IMR-90 (cell line): ENCODE data around the gene MBLAC2. TPM values are rescaled to one million over a fixed set of nuclear protein-coding genes. Genes with fewer than 3 reads are reported as not detected.

ENCODE experiments used
- ATAC-seq: fragments of 200-7000 bp; cut with Tn5 transposase; 2 replicates; pipeline ENCODE4 v1.9.1; 2020; ENCODE audit warnings: low read depth, mild to moderate bottlenecking, moderate library complexity
- BruUV-seq: library from RNA; stranded (reverse); fragments of 400-500 nt; replicated peaks from 2 replicates; lab custom pipeline; 2021; lab: Mats Ljungman, UMichigan
- CTCF ChIA-PET: fragments of 300-600 bp; formaldehyde crosslinking; extraction: SDS; loops from one replicate; lab custom pipeline; 2021; ENCODE audit warnings: antibody characterized with exemption; lab: Yijun Ruan, JAX
- POLR2A ChIA-PET: fragments of 300-600 bp; sonication (Branson Sonifier 250); formaldehyde crosslinking; loops from one replicate; lab custom pipeline; 2022; ENCODE audit warnings: antibody characterized with exemption; ENCODE audit not compliant: unreplicated experiment; lab: Charles Lee
- DNase-seq: peaks from one replicate; pipeline ENCODE4 v3.0.0; 2013
- H2AFZ ChIP-seq: replicated peaks from 2 replicates; pipeline ENCODE3; 2013; ENCODE audit warnings: low read length, mild to moderate bottlenecking; ENCODE audit not compliant: poor library complexity
- H2AK5ac ChIP-seq: 2 replicates; pipeline ENCODE4 v1.6.1; 2013; ENCODE audit warnings: low read depth, low read length, inconsistent platforms
- H2AK9ac ChIP-seq: replicated peaks from 2 replicates; pipeline ENCODE3; 2013; ENCODE audit warnings: mild to moderate bottlenecking, low read depth, low read length, moderate library complexity; ENCODE audit not compliant: poor library complexity
- H2BK120ac ChIP-seq: 2 replicates; pipeline ENCODE4 v1.6.1; 2013; ENCODE audit warnings: low read depth, low read length, inconsistent platforms
- H2BK15ac ChIP-seq: 3 replicates; pipeline ENCODE4 v1.6.1; 2013; ENCODE audit warnings: low read depth, low read length, inconsistent platforms
- H2BK20ac ChIP-seq: 2 replicates; pipeline ENCODE4 v1.6.1; 2013; ENCODE audit warnings: low read depth, mild to moderate bottlenecking, inconsistent platforms, low read length, moderate library complexity
- H2BK5ac ChIP-seq: 2 replicates; pipeline ENCODE4 v1.6.1; 2013; ENCODE audit warnings: mild to moderate bottlenecking, low read depth, low read length, inconsistent platforms; ENCODE audit not compliant: poor library complexity, severe bottlenecking
- H3K14ac ChIP-seq: replicated peaks from 2 replicates; pipeline ENCODE4 v1.6.1; 2013; ENCODE audit warnings: low read depth, low read length, inconsistent platforms
- H3K18ac ChIP-seq: 2 replicates; pipeline ENCODE4 v1.6.1; 2013; ENCODE audit warnings: low read depth, low read length, control low read depth
- H3K23ac ChIP-seq: 2 replicates; pipeline ENCODE4 v1.6.1; 2013; ENCODE audit warnings: low read depth, low read length, inconsistent platforms
- H3K27ac ChIP-seq: 2 replicates; pipeline ENCODE4 v1.5.1; 2013; ENCODE audit warnings: mild to moderate bottlenecking, control low read depth, low read length; ENCODE audit not compliant: insufficient read depth
- H3K27me3 ChIP-seq: 2 replicates; pipeline ENCODE4 v1.6.1; 2013; ENCODE audit warnings: low read length; ENCODE audit not compliant: control insufficient read depth, insufficient read depth
- H3K36me3 ChIP-seq: 2 replicates; pipeline ENCODE4 v1.6.1; 2013; ENCODE audit warnings: low read length, mixed read lengths; ENCODE audit not compliant: control insufficient read depth, insufficient read depth
- H3K4ac ChIP-seq: 2 replicates; pipeline ENCODE4 v1.6.1; 2013; ENCODE audit warnings: low read depth, low read length, inconsistent platforms
- H3K4me1 ChIP-seq: 2 replicates; pipeline ENCODE4 v1.6.1; 2013; ENCODE audit warnings: low read length, mixed read lengths; ENCODE audit not compliant: control insufficient read depth, insufficient read depth
- H3K4me2 ChIP-seq: 2 replicates; pipeline ENCODE4 v1.6.1; 2013; ENCODE audit warnings: low read depth, mild to moderate bottlenecking, control low read depth, low read length, moderate library complexity
- H3K4me3 ChIP-seq: 2 replicates; pipeline ENCODE4 v1.5.1; 2013; ENCODE audit warnings: low read depth, mild to moderate bottlenecking, control low read depth, low read length, moderate library complexity; ENCODE audit not compliant: insufficient read depth
- H3K56ac ChIP-seq: 2 replicates; pipeline ENCODE4 v1.6.1; 2013; ENCODE audit warnings: low read length, inconsistent platforms; ENCODE audit not compliant: insufficient read depth; ENCODE audit errors: extremely low read depth
- H3K79me1 ChIP-seq, 2 experiments: 2 replicates each; pipeline ENCODE4 v1.6.1; 2013; ENCODE audit warnings: low read length in 2 of 2, inconsistent platforms in 1 of 2, low read depth in 1 of 2
- H3K9ac ChIP-seq: 2 replicates; pipeline ENCODE4 v1.6.1; 2013; ENCODE audit warnings: low read depth, low read length, control low read depth
- H3K9me1 ChIP-seq: 2 replicates; pipeline ENCODE4 v1.6.1; 2013; ENCODE audit warnings: low read length, inconsistent platforms; ENCODE audit not compliant: insufficient read depth
- H3K9me3 ChIP-seq: 2 replicates; pipeline ENCODE4 v1.6.1; 2013; ENCODE audit warnings: low read length; ENCODE audit not compliant: control insufficient read depth, insufficient read depth
- H4K20me1 ChIP-seq: 2 replicates; pipeline ENCODE4 v1.6.1; 2013; ENCODE audit warnings: low read length, inconsistent platforms; ENCODE audit not compliant: insufficient read depth
- H4K5ac ChIP-seq: 2 replicates; pipeline ENCODE4 v1.6.1; 2013; ENCODE audit warnings: mild to moderate bottlenecking, low read depth, low read length, control low read depth
- H4K8ac ChIP-seq, 2 experiments: 2 replicates each; pipeline ENCODE4 v1.6.1; 2013; ENCODE audit warnings: low read depth in 2 of 2, low read length in 2 of 2, control low read depth in 1 of 2, inconsistent platforms in 1 of 2
- H4K91ac ChIP-seq: 2 replicates; pipeline ENCODE4 v1.6.1; 2013; ENCODE audit warnings: low read depth, low read length, inconsistent platforms; ENCODE audit not compliant: insufficient read depth
- BHLHE40 ChIP-seq: fragments of 150-350 bp; IDR thresholded peaks from 2 replicates; pipeline ENCODE4 v1.6.1; 2016; ENCODE audit warnings: mild to moderate bottlenecking, low read depth, low read length
- CEBPB ChIP-seq: IDR thresholded peaks from 2 replicates; pipeline ENCODE4 v1.6.1; 2012; ENCODE audit warnings: low read depth, low read length, improper control_type of control experiment
- CHD1 ChIP-seq: IDR thresholded peaks from 2 replicates; pipeline ENCODE4 v1.6.1; 2012; ENCODE audit warnings: low read depth, low read length, improper control_type of control experiment
- FOS ChIP-seq: fragments of 150-350 bp; IDR thresholded peaks from 2 replicates; pipeline ENCODE4 v1.6.1; 2016; ENCODE audit warnings: low read depth, low read length
- MAFK ChIP-seq: IDR thresholded peaks from 2 replicates; pipeline ENCODE4 v1.6.1; 2012; ENCODE audit warnings: low read depth, low read length, improper control_type of control experiment
- MAZ ChIP-seq: IDR thresholded peaks from 2 replicates; pipeline ENCODE4 v1.6.1; 2012; ENCODE audit warnings: low read depth, mild to moderate bottlenecking, low read length, improper control_type of control experiment, moderate library complexity, borderline replicate concordance
- MXI1 ChIP-seq: IDR thresholded peaks from 2 replicates; pipeline ENCODE4 v1.6.1; 2012; ENCODE audit warnings: low read depth, mild to moderate bottlenecking, low read length, moderate library complexity, borderline replicate concordance
- NFE2L2 ChIP-seq: fragments of 150-350 bp; IDR thresholded peaks from 2 replicates; pipeline ENCODE4 v1.6.1; 2016; ENCODE audit warnings: low read depth, mild to moderate bottlenecking, low read length
- POLR2A ChIP-seq: IDR thresholded peaks from 2 replicates; pipeline ENCODE4 v1.6.1; 2012; ENCODE audit warnings: mild to moderate bottlenecking, low read depth, low read length
- RAD21 ChIP-seq: IDR thresholded peaks from 2 replicates; pipeline ENCODE4 v1.6.1; 2012; ENCODE audit warnings: low read length, improper control_type of control experiment
- RCOR1 ChIP-seq: IDR thresholded peaks from 2 replicates; pipeline ENCODE4 v1.6.1; 2012; ENCODE audit warnings: mild to moderate bottlenecking, low read length, improper control_type of control experiment; ENCODE audit not compliant: insufficient replicate concordance
- RFX5 ChIP-seq: IDR thresholded peaks from 2 replicates; pipeline ENCODE4 v1.8.0; 2012; ENCODE audit warnings: low read depth, mild to moderate bottlenecking, low read length, moderate library complexity
- SMC3 ChIP-seq: fragments of 150-350 bp; IDR thresholded peaks from 2 replicates; pipeline ENCODE4 v1.6.1; 2016; ENCODE audit warnings: low read depth, mild to moderate bottlenecking, antibody characterized with exemption, low read length, moderate library complexity
- WGBS, 2 experiments: methylation state at CpG; one replicate each; pipeline versions ENCODE4 v1.1.5 to v1.1.7; 2013; ENCODE audit warnings: missing lambda C conversion rate in 2 of 2; ENCODE audit not compliant: insufficient read length in 1 of 2; ENCODE audit errors: extremely low coverage in 2 of 2; 5-methylcytosine and 5-hydroxymethylcytosine counted together
- dilution Hi-C: fragments of 300-500 bp; cut with HindIII; formaldehyde crosslinking; loops from one replicate; pipeline ENCODE4 v1.14.3; 2018; ENCODE audit warnings: low sequenced_read_pairs; ENCODE audit not compliant: unreplicated experiment
- in situ Hi-C: fragments of 300-500 bp; cut with MboI; formaldehyde crosslinking; loops from 3 replicates; pipeline ENCODE4 v1.14.3; 2019; ENCODE audit warnings: low sequenced_read_pairs, inconsistent platforms, mixed read lengths
- intact Hi-C: fragments of 100-400 bp; cut with micrococcal nuclease; formaldehyde crosslinking; loops from 2 replicates; pipeline ENCODE4 v1.10.0; 2022
- polyA plus RNA-seq, 3 experiments: library from polyadenylated mRNA; depleted of rRNA; stranded (reverse); fragments of >200 nt; gene quantifications; 2 replicates each; pipeline ENCODE4 v1.2.3, GENCODE V29; 2012; ENCODE audit warnings: low replicate concordance in 1 of 3
- total RNA-seq: library from RNA; depleted of rRNA; stranded (reverse); fragments of >200 nt; gene quantifications from 2 replicates; pipeline ENCODE4 v1.2.3, GENCODE V29; 2012
- TF ChIP-seq, protein P1 (sequence below): fragments of 150-350 bp; IDR thresholded peaks from 2 replicates; pipeline ENCODE4 v1.6.1; 2016; ENCODE audit warnings: low read depth, mild to moderate bottlenecking, low read length, moderate library complexity, borderline replicate concordance
- TF ChIP-seq, protein P2 (sequence below): conservative IDR thresholded peaks from 2 replicates; pipeline ENCODE4 v1.5.1; 2012; ENCODE audit warnings: mild to moderate bottlenecking, low read depth, low read length, improper control_type of control experiment

MBLAC2 gene
- total and polyA plus RNA-seq, 2 of the 4 experiments (the other 2 are of a cell fraction): 3.0 to 3.2 TPM

- no peaks in the 10 kb centered on the region for H3K27me3 ChIP-seq
- no peak overlapping the region for H2AFZ ChIP-seq
- no peak overlapping the region for H4K5ac ChIP-seq
- no peak overlapping the region for H3K56ac ChIP-seq
- no peak overlapping the region for H3K9ac ChIP-seq
- H3K9me1 ChIP-seq: no peaks in the 10 kb centered on the region; the same call in 1 of the 2 replicates
- no peak overlapping the region for H2BK5ac ChIP-seq
- H4K20me1 ChIP-seq: no peaks in the 10 kb centered on the region
- no peak overlapping the region for H2BK120ac ChIP-seq
- DNase-seq: no peak
- no peak overlapping the region for H3K4ac ChIP-seq
- no peak overlapping the region for H3K27ac ChIP-seq
- dilution Hi-C loops: no loop called here
- H4K91ac ChIP-seq: no peak overlapping the region
- H3K36me3 ChIP-seq: no peaks in the 10 kb centered on the region
- no peak overlapping the region for H2BK15ac ChIP-seq
- H3K4me1 ChIP-seq: peaks cover 3% of the 10 kb centered on the region; the same call in 1 of the 2 replicates
- no peak for ATAC-seq
- no peak for TF ChIP-seq FOS
- no peak for TF ChIP-seq MXI1
- TF ChIP-seq SMC3: no peak
- no peak for TF ChIP-seq BHLHE40
- TF ChIP-seq, protein P1, sequence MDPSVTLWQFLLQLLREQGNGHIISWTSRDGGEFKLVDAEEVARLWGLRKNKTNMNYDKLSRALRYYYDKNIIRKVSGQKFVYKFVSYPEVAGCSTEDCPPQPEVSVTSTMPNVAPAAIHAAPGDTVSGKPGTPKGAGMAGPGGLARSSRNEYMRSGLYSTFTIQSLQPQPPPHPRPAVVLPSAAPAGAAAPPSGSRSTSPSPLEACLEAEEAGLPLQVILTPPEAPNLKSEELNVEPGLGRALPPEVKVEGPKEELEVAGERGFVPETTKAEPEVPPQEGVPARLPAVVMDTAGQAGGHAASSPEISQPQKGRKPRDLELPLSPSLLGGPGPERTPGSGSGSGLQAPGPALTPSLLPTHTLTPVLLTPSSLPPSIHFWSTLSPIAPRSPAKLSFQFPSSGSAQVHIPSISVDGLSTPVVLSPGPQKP: no peak
- no peak for TF ChIP-seq MAFK
- TF ChIP-seq MAZ: no peak
- no peak for TF ChIP-seq NFE2L2
- no peak for TF ChIP-seq RAD21
- TF ChIP-seq RFX5: no peak
- no peak for TF ChIP-seq CHD1
- no peak for TF ChIP-seq RCOR1
- no peak for TF ChIP-seq POLR2A
- TF ChIP-seq CEBPB: no peak
- TF ChIP-seq, protein P2, sequence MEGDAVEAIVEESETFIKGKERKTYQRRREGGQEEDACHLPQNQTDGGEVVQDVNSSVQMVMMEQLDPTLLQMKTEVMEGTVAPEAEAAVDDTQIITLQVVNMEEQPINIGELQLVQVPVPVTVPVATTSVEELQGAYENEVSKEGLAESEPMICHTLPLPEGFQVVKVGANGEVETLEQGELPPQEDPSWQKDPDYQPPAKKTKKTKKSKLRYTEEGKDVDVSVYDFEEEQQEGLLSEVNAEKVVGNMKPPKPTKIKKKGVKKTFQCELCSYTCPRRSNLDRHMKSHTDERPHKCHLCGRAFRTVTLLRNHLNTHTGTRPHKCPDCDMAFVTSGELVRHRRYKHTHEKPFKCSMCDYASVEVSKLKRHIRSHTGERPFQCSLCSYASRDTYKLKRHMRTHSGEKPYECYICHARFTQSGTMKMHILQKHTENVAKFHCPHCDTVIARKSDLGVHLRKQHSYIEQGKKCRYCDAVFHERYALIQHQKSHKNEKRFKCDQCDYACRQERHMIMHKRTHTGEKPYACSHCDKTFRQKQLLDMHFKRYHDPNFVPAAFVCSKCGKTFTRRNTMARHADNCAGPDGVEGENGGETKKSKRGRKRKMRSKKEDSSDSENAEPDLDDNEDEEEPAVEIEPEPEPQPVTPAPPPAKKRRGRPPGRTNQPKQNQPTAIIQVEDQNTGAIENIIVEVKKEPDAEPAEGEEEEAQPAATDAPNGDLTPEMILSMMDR: no peak
- in situ Hi-C loops: no loop called here
- no CpG with 5 or more reads among the region's 8 CpGs for WGBS, 2 experiments
- no peaks in the 10 kb centered on the region for H3K9me3 ChIP-seq
- H2BK20ac ChIP-seq: no peak overlapping the region
- H3K79me1 ChIP-seq: peaks cover 0 to 2% of the 10 kb centered on the region in 2 experiments; a peak in 1 of 4 replicates
- ChIA-PET CTCF (interaction anchor here (0.6 kb wide), 1 partner anchor 40 kb away, joined by 3 read pairs; no protein-coding TSS in a partner anchor), POLR2A (no interaction called here)
- no peak overlapping the region for H4K8ac ChIP-seq
- H3K23ac ChIP-seq: no peak overlapping the region
- H2AK5ac ChIP-seq: no peak overlapping the region
- H3K18ac ChIP-seq: no peak overlapping the region
- H2AK9ac ChIP-seq: no peak overlapping the region
- H3K14ac ChIP-seq: no peak overlapping the region
- no peak overlapping the region for H3K4me3 ChIP-seq
- no TSS peak for BruUV-seq
- H3K4me2 ChIP-seq: no peak overlapping the region
- intact Hi-C loops: no loop called here
Observed at GRCh38 chr5:90483206-90483605, 8.6 kb upstream of the MBLAC2 start.
